Trophoblast cell (in vitro differentiated cells and primary cell): ENCODE results near the gene TARBP1.

ENCODE experiments used
- DNase-seq, 2 donors: peaks; one replicate each; pipeline ENCODE4 v3.0.0-alpha.2; 2016
- H2AFZ ChIP-seq: 2 replicates; pipeline ENCODE4 v1.6.1; 2013; ENCODE audit warnings: low read length, moderate library complexity, mild to moderate bottlenecking; ENCODE audit not compliant: insufficient read depth, poor library complexity
- H2AK5ac ChIP-seq: 2 replicates; pipeline ENCODE4 v1.6.1; 2013; ENCODE audit warnings: mild to moderate bottlenecking, low read length
- H2BK120ac ChIP-seq: 2 replicates; pipeline ENCODE4 v1.6.1; 2013; ENCODE audit warnings: low read length, mild to moderate bottlenecking, moderate library complexity; ENCODE audit not compliant: insufficient read depth, poor library complexity
- H2BK12ac ChIP-seq: 2 replicates; pipeline ENCODE4 v1.6.1; 2013; ENCODE audit warnings: mild to moderate bottlenecking, low read length, moderate library complexity
- H2BK5ac ChIP-seq: 2 replicates; pipeline ENCODE4 v1.6.1; 2013; ENCODE audit warnings: low read length, low read depth, moderate library complexity, mild to moderate bottlenecking; ENCODE audit not compliant: poor library complexity
- H3K14ac ChIP-seq: 2 replicates; pipeline ENCODE4 v1.6.1; 2013; ENCODE audit warnings: mild to moderate bottlenecking, low read length
- H3K18ac ChIP-seq: 2 replicates; pipeline ENCODE4 v1.6.1; 2013; ENCODE audit warnings: mild to moderate bottlenecking, low read length
- H3K23ac ChIP-seq: 2 replicates; pipeline ENCODE4 v1.6.1; 2013; ENCODE audit warnings: low read length
- H3K27ac ChIP-seq: 2 replicates; pipeline ENCODE4 v1.5.1; 2013; ENCODE audit warnings: low read depth, mild to moderate bottlenecking, inconsistent platforms, low read length, moderate library complexity
- H3K27me3 ChIP-seq: 2 replicates; pipeline ENCODE4 v1.6.1; 2013; ENCODE audit warnings: inconsistent platforms, mild to moderate bottlenecking, low read length, moderate library complexity; ENCODE audit not compliant: insufficient read depth
- H3K36me3 ChIP-seq, 2 experiments: 1 replicate in 1 of 2; 2 replicates in 1 of 2; pipeline ENCODE4 v1.6.1; 2013; ENCODE audit warnings: low read length in 2 of 2, mild to moderate bottlenecking in 2 of 2, moderate library complexity in 1 of 2; ENCODE audit not compliant: insufficient read depth in 2 of 2, control insufficient read depth in 1 of 2
- H3K4ac ChIP-seq: 2 replicates; pipeline ENCODE4 v1.6.1; 2013; ENCODE audit warnings: low read depth, mild to moderate bottlenecking, low read length, moderate library complexity
- H3K4me1 ChIP-seq, 2 experiments: 1 replicate in 1 of 2; 2 replicates in 1 of 2; pipeline ENCODE4 v1.6.1; 2013; ENCODE audit warnings: low read length in 2 of 2, mild to moderate bottlenecking in 2 of 2, moderate library complexity in 1 of 2; ENCODE audit not compliant: insufficient read depth in 2 of 2, control insufficient read depth in 1 of 2
- H3K4me2 ChIP-seq: 2 replicates; pipeline ENCODE4 v1.6.1; 2013; ENCODE audit warnings: inconsistent platforms, mild to moderate bottlenecking, low read length, moderate library complexity
- H3K4me3 ChIP-seq: 2 replicates; pipeline ENCODE4 v1.5.1; 2013; ENCODE audit warnings: mild to moderate bottlenecking, low read depth, low read length, inconsistent platforms
- H3K79me1 ChIP-seq: one replicate; pipeline ENCODE4 v1.6.1; 2013; ENCODE audit warnings: low read length
- H3K79me2 ChIP-seq: 2 replicates; pipeline ENCODE4 v1.6.1; 2013; ENCODE audit warnings: low read length, mild to moderate bottlenecking; ENCODE audit not compliant: control insufficient read depth, insufficient read depth, poor library complexity
- H3K9ac ChIP-seq: 2 replicates; pipeline ENCODE4 v1.6.1; 2013; ENCODE audit warnings: mild to moderate bottlenecking, low read length
- H3K9me3 ChIP-seq: 2 replicates; pipeline ENCODE4 v1.6.1; 2013; ENCODE audit warnings: low read depth, mild to moderate bottlenecking, control low read depth, inconsistent platforms, low read length; ENCODE audit not compliant: insufficient read depth
- H4K12ac ChIP-seq: 2 replicates; pipeline ENCODE4 v1.6.1; 2013; ENCODE audit warnings: low read depth, mild to moderate bottlenecking, low read length, moderate library complexity
- H4K8ac ChIP-seq: 2 replicates; pipeline ENCODE4 v1.6.1; 2013; ENCODE audit warnings: low read depth, mild to moderate bottlenecking, low read length, moderate library complexity
- H4K91ac ChIP-seq: one replicate; pipeline ENCODE4 v1.6.1; 2013; ENCODE audit warnings: low read depth, mild to moderate bottlenecking, low read length, moderate library complexity
- WGBS: extraction: QIAGEN DNeasy Blood & Tissue Kit; methylation state at CpG from one replicate; pipeline ENCODE4 v1.1.7; 2013; ENCODE audit warnings: missing lambda C conversion rate; ENCODE audit not compliant: insufficient read length, insufficient coverage; ENCODE audit errors: extremely low coverage; 5-methylcytosine and 5-hydroxymethylcytosine counted together

The TARBP1 gene

GRCh38 chr1:234369033-234369430 is 109.9 kb downstream of the TARBP1 start:
- Histone ChIP-seq H3K79me2 (peaks cover 8% of the 10 kb centered on the region), H4K12ac (no peak overlapping the region), H3K79me1 (peaks cover 10% of the 10 kb centered on the region), H3K18ac (no peak overlapping the region), H3K9ac (no peak overlapping the region), H3K23ac (no peak overlapping the region), H4K8ac (no peak overlapping the region), H3K4me3 (no peak overlapping the region), H4K91ac (no peak overlapping the region), H2AFZ (no peak overlapping the region), H3K27me3 (no peaks in the 10 kb centered on the region), H3K4ac (no peak overlapping the region), H3K4me2 (no peak overlapping the region), H3K14ac (no peak overlapping the region), H2BK12ac (no peak overlapping the region), H2BK120ac (no peak overlapping the region), H2BK5ac (no peak overlapping the region), H3K9me3 (no peaks in the 10 kb centered on the region), H3K36me3 (no peaks in the 10 kb centered on the region), H2AK5ac (no peak overlapping the region), H3K27ac (no peak overlapping the region), H3K4me1 (peaks cover 0 to 2% of the 10 kb centered on the region in 2 experiments)
- WGBS = no CpG with 5 or more reads among the region's 3 CpGs
- no peak for DNase-seq

- H2AFZ ChIP-seq = no peak overlapping the region
- no peak overlapping the region for H4K8ac ChIP-seq
- no peak overlapping the region for H3K27ac ChIP-seq
- H3K9ac ChIP-seq = no peak overlapping the region
- peaks cover 0 to 2% of the 10 kb centered on the region in 2 experiments for H3K4me1 ChIP-seq
- H3K4me2 ChIP-seq = no peak overlapping the region
- no peak overlapping the region for H3K23ac ChIP-seq
- no peak overlapping the region for H2BK12ac ChIP-seq
- H3K9me3 ChIP-seq = no peaks in the 10 kb centered on the region
- H3K79me1 ChIP-seq = peaks cover 6% of the 10 kb centered on the region
- no peak for DNase-seq
- no peak overlapping the region for H2BK5ac ChIP-seq
- no peak overlapping the region for H4K12ac ChIP-seq
- no peaks in the 10 kb centered on the region for H3K36me3 ChIP-seq
- H3K18ac ChIP-seq = no peak overlapping the region
- no peak overlapping the region for H2BK120ac ChIP-seq
- WGBS = no CpG with 5 or more reads among the region's 12 CpGs
- peaks cover 4% of the 10 kb centered on the region for H3K79me2 ChIP-seq
- no peaks in the 10 kb centered on the region for H3K27me3 ChIP-seq
- H3K14ac ChIP-seq = no peak overlapping the region
- no peak overlapping the region for H4K91ac ChIP-seq
- no peak overlapping the region for H3K4me3 ChIP-seq
- no peak overlapping the region for H2AK5ac ChIP-seq
- no peak overlapping the region for H3K4ac ChIP-seq
These were observed 110.5 kb downstream of the TARBP1 start for GRCh38 chr1:234368320-234369032.

- Histone ChIP-seq H3K9me3 (no peaks in the 10 kb centered on the region), H4K12ac (no peak overlapping the region), H3K4me2 (no peak overlapping the region), H2AFZ (no peak overlapping the region), H2AK5ac (no peak overlapping the region), H3K18ac (no peak overlapping the region), H3K9ac (no peak overlapping the region), H4K91ac (no peak overlapping the region), H3K36me3 (no peaks in the 10 kb centered on the region), H3K23ac (no peak overlapping the region), H4K8ac (no peak overlapping the region), H3K4me3 (no peak overlapping the region), H3K14ac (no peak overlapping the region), H3K4ac (no peak overlapping the region), H3K27ac (no peak overlapping the region), H3K27me3 (no peaks in the 10 kb centered on the region), H3K79me2 (no peaks in the 10 kb centered on the region), H2BK12ac (no peak overlapping the region), H2BK5ac (no peak overlapping the region), H3K79me1 (no peaks in the 10 kb centered on the region), H2BK120ac (no peak overlapping the region), H3K4me1 (no peaks in the 10 kb centered on the region)
- WGBS = no CpG with 5 or more reads among the region's 2 CpGs
- no peak for DNase-seq
These were observed 116.4 kb downstream of the TARBP1 start for GRCh38 chr1:234362558-234362957.

- Histone ChIP-seq H2AK5ac (no peak overlapping the region), H3K4ac (no peak overlapping the region), H3K79me1 (no peaks in the 10 kb centered on the region), H3K23ac (no peak overlapping the region), H3K27ac (no peak overlapping the region), H4K12ac (no peak overlapping the region), H3K4me1 (no peaks in the 10 kb centered on the region), H2BK12ac (no peak overlapping the region), H2BK5ac (no peak overlapping the region), H3K4me2 (no peak overlapping the region), H4K91ac (no peak overlapping the region), H3K27me3 (no peaks in the 10 kb centered on the region), H3K36me3 (no peaks in the 10 kb centered on the region), H3K14ac (no peak overlapping the region), H3K79me2 (no peaks in the 10 kb centered on the region), H3K4me3 (no peak overlapping the region), H2BK120ac (no peak overlapping the region), H4K8ac (no peak overlapping the region), H3K18ac (no peak overlapping the region), H3K9ac (no peak overlapping the region), H3K9me3 (no peaks in the 10 kb centered on the region), H2AFZ (no peak overlapping the region)
- no CpG with 5 or more reads among the region's 3 CpGs for WGBS
- no peak for DNase-seq
These were observed 117.8 kb downstream of the TARBP1 start for GRCh38 chr1:234361102-234361603.
